ENCODE results near the gene ELL. TPM values are rescaled to one million over a fixed set of nuclear protein-coding genes. Genes with fewer than 3 reads are reported as not detected.

Gene ELL
- polyA plus RNA-seq, 3 donors, result 12.2 to 35.3 (median 12.6) TPM

DNA sequence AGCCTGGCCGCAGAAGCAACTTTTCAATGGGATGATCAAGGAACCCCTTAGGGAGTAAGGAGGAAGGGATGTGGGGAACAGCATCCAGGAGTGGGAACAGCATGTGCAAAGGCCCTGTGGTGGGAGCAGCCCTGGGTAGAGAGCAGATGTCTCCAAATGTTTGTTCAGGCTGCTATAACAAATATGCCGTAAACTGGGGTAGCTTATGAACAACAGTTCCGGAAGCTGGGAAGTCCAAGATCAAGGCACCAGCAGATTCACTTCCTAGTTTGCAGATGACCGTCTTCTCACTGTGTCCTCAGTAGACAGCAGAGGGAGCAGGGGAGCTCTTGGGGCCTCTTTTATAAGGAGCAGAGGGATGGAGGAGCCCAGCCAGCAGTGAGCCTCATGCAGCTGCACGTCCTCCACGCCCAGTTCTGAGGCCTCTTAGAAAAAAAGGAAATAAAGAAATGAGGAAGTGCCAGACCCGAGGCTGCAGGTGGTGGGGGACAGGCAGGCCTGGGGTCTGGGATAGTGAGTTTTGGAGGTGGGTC is 120.2 kb downstream of the ELL start:
- TF ChIP-seq, protein P1, sequence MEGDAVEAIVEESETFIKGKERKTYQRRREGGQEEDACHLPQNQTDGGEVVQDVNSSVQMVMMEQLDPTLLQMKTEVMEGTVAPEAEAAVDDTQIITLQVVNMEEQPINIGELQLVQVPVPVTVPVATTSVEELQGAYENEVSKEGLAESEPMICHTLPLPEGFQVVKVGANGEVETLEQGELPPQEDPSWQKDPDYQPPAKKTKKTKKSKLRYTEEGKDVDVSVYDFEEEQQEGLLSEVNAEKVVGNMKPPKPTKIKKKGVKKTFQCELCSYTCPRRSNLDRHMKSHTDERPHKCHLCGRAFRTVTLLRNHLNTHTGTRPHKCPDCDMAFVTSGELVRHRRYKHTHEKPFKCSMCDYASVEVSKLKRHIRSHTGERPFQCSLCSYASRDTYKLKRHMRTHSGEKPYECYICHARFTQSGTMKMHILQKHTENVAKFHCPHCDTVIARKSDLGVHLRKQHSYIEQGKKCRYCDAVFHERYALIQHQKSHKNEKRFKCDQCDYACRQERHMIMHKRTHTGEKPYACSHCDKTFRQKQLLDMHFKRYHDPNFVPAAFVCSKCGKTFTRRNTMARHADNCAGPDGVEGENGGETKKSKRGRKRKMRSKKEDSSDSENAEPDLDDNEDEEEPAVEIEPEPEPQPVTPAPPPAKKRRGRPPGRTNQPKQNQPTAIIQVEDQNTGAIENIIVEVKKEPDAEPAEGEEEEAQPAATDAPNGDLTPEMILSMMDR (IDR thresholded peaks at IDR 0.05), result peak; percentile 62
- H3K9me3 ChIP-seq (replicated peaks in 1 of 2; ENCODE audit: control insufficient read depth in 1 of 2, insufficient read depth in 1 of 2, low read length in 2 of 2), result no peaks in the 10 kb centered on the region
- Mint-ChIP-seq H3K27ac (peak overlapping the region; percentile 89 to 96 (median 94)), H3K4me3 (peak overlapping the region; percentile 71 to 84), H3K27me3 (ENCODE audit: low read depth in 3 of 3) (peaks cover 0 to 3% (median 0%) of the 10 kb centered on the region in 3 donors), H3K9me3 (peaks cover 0 to 2% (median 0%) of the 10 kb centered on the region in 7 donors), H3K4me1 (peaks cover 61% of the 10 kb centered on the region), H3K36me3 (peaks cover 3% of the 10 kb centered on the region in 2 donors)
- no peak overlapping the region for H2AFZ ChIP-seq (ENCODE audit: insufficient read depth, low read depth, low read length, poor library complexity, severe bottlenecking)
- peaks cover 0 to 2% of the 10 kb centered on the region in 2 donors for H3K36me3 ChIP-seq (replicated peaks in 1 of 2; ENCODE audit: control insufficient read depth in 1 of 2, insufficient read depth in 2 of 2, low read length in 2 of 2)
- H3K4me1 ChIP-seq (ENCODE audit: control insufficient read depth in 1 of 2, insufficient read depth in 2 of 2, low read length in 2 of 2), result peaks cover 70 to 78% of the 10 kb centered on the region in 2 donors
- H3K4me3 ChIP-seq (replicated peaks in 1 of 3; ENCODE audit: low read depth in 2 of 3, low read length in 3 of 3), result peak overlapping the region in 1 of 3 experiments; percentile 70
- peak overlapping the region; percentile 61 to 84 for H3K27ac ChIP-seq (ENCODE audit: low read depth in 1 of 2, low read length in 2 of 2)
- intact Hi-C loops (cut with micrococcal nuclease), result loop anchor here (1.0 to 2.0 kb wide), 2 partner anchors 8 to 13 kb away; no protein-coding TSS in a partner anchor
- DNase-seq, result peak; percentile 96 to 97 (median 97)
- peak overlapping the region; percentile 79 for H3K4me2 ChIP-seq (replicated peaks; ENCODE audit: extremely low read depth, low read length, poor library complexity, severe bottlenecking)
- 13% methylated on average over 6 of the region's 7 CpGs for WGBS (ENCODE audit: insufficient coverage)
- peaks cover 50% of the 10 kb centered on the region for H3K79me2 ChIP-seq (ENCODE audit: insufficient read depth, low read length)
- peak overlapping the region; percentile 69 for H3K9ac ChIP-seq (ENCODE audit: insufficient read depth, low read length, poor library complexity, severe bottlenecking)
- H3K27me3 ChIP-seq (ENCODE audit: control insufficient read depth in 2 of 2, insufficient read depth in 2 of 2, low read length in 2 of 2), result no peaks in the 10 kb centered on the region
- H4K20me1 ChIP-seq (ENCODE audit: insufficient read depth, low read length), result peaks cover 8% of the 10 kb centered on the region

DNA sequence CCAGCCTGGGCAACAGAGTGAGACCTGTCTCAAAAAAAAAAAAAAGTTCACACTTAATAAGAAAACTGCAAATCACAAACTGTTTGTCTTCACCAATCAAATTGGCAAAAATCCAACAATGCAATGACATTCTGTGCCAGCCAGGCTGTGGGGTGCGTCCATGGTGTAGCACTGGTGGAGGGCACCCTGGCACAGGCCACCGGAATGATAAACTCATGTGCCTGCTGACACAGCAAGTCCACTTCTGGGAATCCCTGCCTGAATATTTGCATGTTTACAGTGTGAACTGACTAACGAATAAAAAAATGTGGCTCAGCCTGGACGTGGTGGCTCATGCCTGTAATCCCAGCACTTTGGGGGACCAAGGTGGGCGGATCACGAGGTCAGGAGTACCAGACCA is 122.9 kb downstream of the ELL start:
- H3K27ac ChIP-seq (ENCODE audit: low read depth in 1 of 2, low read length in 2 of 2), result peak overlapping the region in 1 of 2 donors; percentile 96
- TF ChIP-seq, protein P1 (IDR thresholded peaks at IDR 0.05), result no peak
- intact Hi-C loops (cut with micrococcal nuclease), result no loop called here
- peak overlapping the region; percentile 51 for H3K4me2 ChIP-seq (replicated peaks; ENCODE audit: extremely low read depth, low read length, poor library complexity, severe bottlenecking)
- peak in 1 of 3 donors; percentile 49 for DNase-seq
- H3K9ac ChIP-seq (ENCODE audit: insufficient read depth, low read length, poor library complexity, severe bottlenecking), result no peak overlapping the region
- Mint-ChIP-seq H3K27ac (peak overlapping the region in 6 of 7 donors; percentile 18 to 98 (median 86)), H3K9me3 (peaks cover 0 to 2% (median 0%) of the 10 kb centered on the region in 7 donors), H3K4me1 (peaks cover 63% of the 10 kb centered on the region), H3K4me3 (no peak overlapping the region), H3K27me3 (ENCODE audit: low read depth in 3 of 3) (peaks cover 0 to 3% (median 0%) of the 10 kb centered on the region in 3 donors), H3K36me3 (peaks cover 24 to 29% of the 10 kb centered on the region in 2 donors)
- peaks cover 85 to 95% of the 10 kb centered on the region in 2 donors for H3K4me1 ChIP-seq (ENCODE audit: control insufficient read depth in 1 of 2, insufficient read depth in 2 of 2, low read length in 2 of 2)
- H3K4me3 ChIP-seq (replicated peaks in 1 of 3; ENCODE audit: low read depth in 2 of 3, low read length in 3 of 3), result peak overlapping the region in 1 of 3 experiments; percentile 100
- peaks cover 74% of the 10 kb centered on the region for H3K79me2 ChIP-seq (ENCODE audit: insufficient read depth, low read length)
- no peak overlapping the region for H2AFZ ChIP-seq (ENCODE audit: insufficient read depth, low read depth, low read length, poor library complexity, severe bottlenecking)
- no peaks in the 10 kb centered on the region for H3K27me3 ChIP-seq (ENCODE audit: control insufficient read depth in 2 of 2, insufficient read depth in 2 of 2, low read length in 2 of 2)
- peaks cover 18 to 24% of the 10 kb centered on the region in 2 donors for H3K36me3 ChIP-seq (replicated peaks in 1 of 2; ENCODE audit: control insufficient read depth in 1 of 2, insufficient read depth in 2 of 2, low read length in 2 of 2)
- peaks cover 30% of the 10 kb centered on the region for H4K20me1 ChIP-seq (ENCODE audit: insufficient read depth, low read length)
- H3K9me3 ChIP-seq (replicated peaks in 1 of 2; ENCODE audit: control insufficient read depth in 1 of 2, insufficient read depth in 1 of 2, low read length in 2 of 2), result no peaks in the 10 kb centered on the region
- 39% methylated on average over 6 of the region's 6 CpGs for WGBS (ENCODE audit: insufficient coverage)

Measured in CD14-positive monocyte (primary cell).